Measurements from ENCODE around the gene RNF11.
A peak's percentile ranks its signal among the peaks of the same experiment; 100 is the strongest.

Gene RNF11

GRCh38 chr1:51235673-51236530 lies at the start of gene RNF11:
Gene RNF11 (plus strand): TSS chr1:51236273. CDS start chr1:51236757, 484 bp downstream.
- no peaks in the 10 kb centered on the region for H3K27me3 Mint-ChIP-seq (ENCODE audit: low read depth)
- H3K27ac Mint-ChIP-seq: peak within 1 kb of the TSS; percentile 89
- peak within 1 kb of the TSS; percentile 93 for H3K4me3 Mint-ChIP-seq
- H3K4me1 Mint-ChIP-seq (ENCODE audit: low read depth): peaks cover 24% of the 10 kb centered on the region
- H3K9me3 Mint-ChIP-seq: no peaks in the 10 kb centered on the region
- peaks cover 2% of the 10 kb centered on the region for H3K36me3 Mint-ChIP-seq (ENCODE audit: low read depth)

GRCh38 chr1:51188230-51188629 lies 47.8 kb upstream of the RNF11 start:
- H3K4me3 Mint-ChIP-seq: no peak overlapping the region
- peaks cover 10% of the 10 kb centered on the region for H3K27me3 Mint-ChIP-seq (ENCODE audit: low read depth)
- H3K9me3 Mint-ChIP-seq: no peaks in the 10 kb centered on the region

GRCh38 chr1:51189421-51190073 lies 46.5 kb upstream of the RNF11 start:
- Mint-ChIP-seq H3K36me3 (ENCODE audit: low read depth) (no peaks in the 10 kb centered on the region), H3K27me3 (ENCODE audit: low read depth) (peaks cover 10% of the 10 kb centered on the region), H3K4me1 (ENCODE audit: low read depth) (no peaks in the 10 kb centered on the region), H3K9me3 (no peaks in the 10 kb centered on the region), H3K4me3 (no peak overlapping the region), H3K27ac (no peak overlapping the region)

More at GRCh38 chr1:51188230-51188629, 47.8 kb upstream of the RNF11 start:
- Mint-ChIP-seq H3K36me3 (ENCODE audit: low read depth) (no peaks in the 10 kb centered on the region), H3K27ac (no peak overlapping the region), H3K4me1 (ENCODE audit: low read depth) (no peaks in the 10 kb centered on the region)

GRCh38 chr1:51190961-51191360 lies 45.1 kb upstream of the RNF11 start:
- Mint-ChIP-seq H3K9me3 (no peaks in the 10 kb centered on the region), H3K4me1 (ENCODE audit: low read depth) (no peaks in the 10 kb centered on the region), H3K4me3 (no peak overlapping the region), H3K36me3 (ENCODE audit: low read depth) (no peaks in the 10 kb centered on the region), H3K27ac (no peak overlapping the region), H3K27me3 (ENCODE audit: low read depth) (peaks cover 10% of the 10 kb centered on the region)

GRCh38 chr1:51192213-51192843 lies 43.7 kb upstream of the RNF11 start:
- no peaks in the 10 kb centered on the region for H3K9me3 Mint-ChIP-seq
- H3K4me1 Mint-ChIP-seq (ENCODE audit: low read depth): no peaks in the 10 kb centered on the region
- no peaks in the 10 kb centered on the region for H3K36me3 Mint-ChIP-seq (ENCODE audit: low read depth)
- peaks cover 10% of the 10 kb centered on the region for H3K27me3 Mint-ChIP-seq (ENCODE audit: low read depth)
- H3K27ac Mint-ChIP-seq: no peak overlapping the region
- H3K4me3 Mint-ChIP-seq: no peak overlapping the region

- H3K27ac Mint-ChIP-seq: no peak overlapping the region
- no peaks in the 10 kb centered on the region for H3K36me3 Mint-ChIP-seq (ENCODE audit: low read depth)
- H3K9me3 Mint-ChIP-seq: no peaks in the 10 kb centered on the region
- H3K4me1 Mint-ChIP-seq (ENCODE audit: low read depth): no peaks in the 10 kb centered on the region
- no peak overlapping the region for H3K4me3 Mint-ChIP-seq
- peaks cover 10% of the 10 kb centered on the region for H3K27me3 Mint-ChIP-seq (ENCODE audit: low read depth)
These were observed 42.5 kb upstream of the RNF11 start for GRCh38 chr1:51193564-51193963.

- Mint-ChIP-seq H3K36me3 (ENCODE audit: low read depth) (no peaks in the 10 kb centered on the region), H3K27ac (no peak overlapping the region), H3K4me3 (no peak overlapping the region), H3K9me3 (no peaks in the 10 kb centered on the region), H3K27me3 (ENCODE audit: low read depth) (no peaks in the 10 kb centered on the region), H3K4me1 (ENCODE audit: low read depth) (no peaks in the 10 kb centered on the region)
These were observed 32.8 kb upstream of the RNF11 start for GRCh38 chr1:51203121-51203873.

- Mint-ChIP-seq H3K4me1 (ENCODE audit: low read depth) (no peaks in the 10 kb centered on the region), H3K4me3 (no peak overlapping the region), H3K27ac (no peak overlapping the region), H3K27me3 (ENCODE audit: low read depth) (no peaks in the 10 kb centered on the region), H3K36me3 (ENCODE audit: low read depth) (no peaks in the 10 kb centered on the region), H3K9me3 (no peaks in the 10 kb centered on the region)
These were observed 32.2 kb upstream of the RNF11 start for GRCh38 chr1:51203874-51204245.

GRCh38 chr1:51210055-51210454 lies 26.0 kb upstream of the RNF11 start:
- H3K4me1 Mint-ChIP-seq (ENCODE audit: low read depth): peaks cover 8% of the 10 kb centered on the region
- H3K4me3 Mint-ChIP-seq: no peak overlapping the region
- H3K36me3 Mint-ChIP-seq (ENCODE audit: low read depth): no peaks in the 10 kb centered on the region
- no peak overlapping the region for H3K27ac Mint-ChIP-seq
- H3K27me3 Mint-ChIP-seq (ENCODE audit: low read depth): no peaks in the 10 kb centered on the region
- no peaks in the 10 kb centered on the region for H3K9me3 Mint-ChIP-seq

- H3K9me3 Mint-ChIP-seq: no peaks in the 10 kb centered on the region
- H3K27me3 Mint-ChIP-seq (ENCODE audit: low read depth): no peaks in the 10 kb centered on the region
- H3K4me3 Mint-ChIP-seq: no peak overlapping the region
- H3K36me3 Mint-ChIP-seq (ENCODE audit: low read depth): no peaks in the 10 kb centered on the region
- H3K27ac Mint-ChIP-seq: no peak overlapping the region
- H3K4me1 Mint-ChIP-seq (ENCODE audit: low read depth): peaks cover 15% of the 10 kb centered on the region
These were observed 25.4 kb upstream of the RNF11 start for GRCh38 chr1:51210676-51211075.

- Mint-ChIP-seq H3K27me3 (ENCODE audit: low read depth) (no peaks in the 10 kb centered on the region), H3K4me1 (ENCODE audit: low read depth) (peaks cover 17% of the 10 kb centered on the region), H3K36me3 (ENCODE audit: low read depth) (no peaks in the 10 kb centered on the region), H3K9me3 (no peaks in the 10 kb centered on the region), H3K4me3 (no peak overlapping the region), H3K27ac (no peak overlapping the region)
These were observed 21.4 kb upstream of the RNF11 start for GRCh38 chr1:51214615-51215131.

- H3K4me3 Mint-ChIP-seq: no peak overlapping the region
- no peaks in the 10 kb centered on the region for H3K9me3 Mint-ChIP-seq
- H3K4me1 Mint-ChIP-seq (ENCODE audit: low read depth): peaks cover 17% of the 10 kb centered on the region
- H3K27me3 Mint-ChIP-seq (ENCODE audit: low read depth): no peaks in the 10 kb centered on the region
- H3K27ac Mint-ChIP-seq: no peak overlapping the region
- H3K36me3 Mint-ChIP-seq (ENCODE audit: low read depth): no peaks in the 10 kb centered on the region
These were observed 20.9 kb upstream of the RNF11 start for GRCh38 chr1:51215169-51215568.

GRCh38 chr1:51216631-51217030 lies 19.4 kb upstream of the RNF11 start:
- Mint-ChIP-seq H3K36me3 (ENCODE audit: low read depth) (no peaks in the 10 kb centered on the region), H3K27me3 (ENCODE audit: low read depth) (no peaks in the 10 kb centered on the region), H3K4me3 (no peak overlapping the region), H3K4me1 (ENCODE audit: low read depth) (peaks cover 17% of the 10 kb centered on the region), H3K9me3 (no peaks in the 10 kb centered on the region), H3K27ac (no peak overlapping the region)

- H3K36me3 Mint-ChIP-seq (ENCODE audit: low read depth): no peaks in the 10 kb centered on the region
- no peak overlapping the region for H3K27ac Mint-ChIP-seq
- no peaks in the 10 kb centered on the region for H3K9me3 Mint-ChIP-seq
- no peaks in the 10 kb centered on the region for H3K27me3 Mint-ChIP-seq (ENCODE audit: low read depth)
- H3K4me3 Mint-ChIP-seq: no peak overlapping the region
- H3K4me1 Mint-ChIP-seq (ENCODE audit: low read depth): peaks cover 17% of the 10 kb centered on the region
These were observed 19.0 kb upstream of the RNF11 start for GRCh38 chr1:51217101-51217500.

Measured in T-helper 1 cell treated with Interleukin-12 subunit alpha and Interleukin-12 subunit beta and Interleukin-4 antibody, amounts not matched to agents 30 μg/mL and 1 μg/mL, for 36 hours (primary cell).